ENCODE measurements around the gene GNAL.

DNA sequence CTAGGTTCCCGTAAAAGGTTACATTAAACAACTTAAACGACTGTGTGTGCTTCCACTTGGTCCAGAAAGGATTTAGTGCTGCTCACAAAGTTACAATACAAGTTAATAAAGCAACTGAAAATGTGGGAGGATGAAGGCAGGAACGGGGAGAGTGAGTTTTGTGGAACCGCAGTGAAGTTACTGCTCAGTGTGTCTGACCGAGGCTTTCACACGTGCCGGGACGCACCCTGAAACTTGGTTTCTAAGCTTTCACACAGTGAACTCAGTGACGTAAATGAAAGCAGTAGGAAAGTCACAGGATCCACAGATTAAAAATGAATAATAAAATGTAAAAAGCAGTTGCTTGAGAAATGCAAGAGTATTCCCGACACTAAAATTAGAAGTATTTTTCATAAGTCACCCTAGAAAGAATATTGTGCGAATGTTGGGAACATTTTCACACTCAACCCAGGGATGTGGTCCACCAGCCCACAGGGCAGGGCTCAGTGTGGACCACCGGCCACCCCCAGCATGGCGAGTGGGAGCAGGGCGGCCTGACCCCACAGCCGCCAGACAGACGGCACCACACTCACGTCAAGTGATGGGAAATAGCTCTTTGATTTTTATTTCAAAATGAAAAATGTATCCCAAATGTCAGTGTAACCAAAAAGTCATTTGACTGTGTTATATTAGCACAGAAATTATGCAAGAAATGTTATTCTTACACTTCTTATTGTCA lies 129.6 kb downstream of the GNAL start:
- TF ChIP-seq, protein P1, sequence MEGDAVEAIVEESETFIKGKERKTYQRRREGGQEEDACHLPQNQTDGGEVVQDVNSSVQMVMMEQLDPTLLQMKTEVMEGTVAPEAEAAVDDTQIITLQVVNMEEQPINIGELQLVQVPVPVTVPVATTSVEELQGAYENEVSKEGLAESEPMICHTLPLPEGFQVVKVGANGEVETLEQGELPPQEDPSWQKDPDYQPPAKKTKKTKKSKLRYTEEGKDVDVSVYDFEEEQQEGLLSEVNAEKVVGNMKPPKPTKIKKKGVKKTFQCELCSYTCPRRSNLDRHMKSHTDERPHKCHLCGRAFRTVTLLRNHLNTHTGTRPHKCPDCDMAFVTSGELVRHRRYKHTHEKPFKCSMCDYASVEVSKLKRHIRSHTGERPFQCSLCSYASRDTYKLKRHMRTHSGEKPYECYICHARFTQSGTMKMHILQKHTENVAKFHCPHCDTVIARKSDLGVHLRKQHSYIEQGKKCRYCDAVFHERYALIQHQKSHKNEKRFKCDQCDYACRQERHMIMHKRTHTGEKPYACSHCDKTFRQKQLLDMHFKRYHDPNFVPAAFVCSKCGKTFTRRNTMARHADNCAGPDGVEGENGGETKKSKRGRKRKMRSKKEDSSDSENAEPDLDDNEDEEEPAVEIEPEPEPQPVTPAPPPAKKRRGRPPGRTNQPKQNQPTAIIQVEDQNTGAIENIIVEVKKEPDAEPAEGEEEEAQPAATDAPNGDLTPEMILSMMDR (IDR thresholded peaks at IDR 0.05), result no peak
- TF ChIP-seq EP300 (IDR thresholded peaks at IDR 0.05) (no peak), POLR2AphosphoS5 (IDR thresholded peaks at IDR 0.05) (no peak)
